Karpas-422 (cell line): Measurements from ENCODE around the gene KRT37. TPM values are rescaled to one million over a fixed set of nuclear protein-coding genes. Genes with fewer than 3 reads are reported as not detected.

Experiments
- DNase-seq: peaks from one replicate; pipeline ENCODE4 v3.0.0-alpha.2; 2015
- H2AFZ ChIP-seq: fragments of 200-600 bp; sonication (generic); 2 replicates; pipeline ENCODE4 v1.6.1; 2014; ENCODE audit warnings: antibody characterized with exemption, low read length, mixed read lengths
- H3K27ac ChIP-seq: fragments of 200-600 bp; sonication (generic); 2 replicates; pipeline ENCODE4 v1.5.1; 2014; ENCODE audit warnings: mild to moderate bottlenecking, low read length, moderate library complexity
- H3K27me3 ChIP-seq: fragments of 200-600 bp; sonication (generic); 2 replicates; pipeline ENCODE4 v1.6.1; 2014; ENCODE audit warnings: low read length, mixed read lengths
- H3K36me3 ChIP-seq: fragments of 200-600 bp; sonication (generic); 2 replicates; pipeline ENCODE4 v1.6.1; 2014; ENCODE audit warnings: low read length, mixed read lengths; ENCODE audit not compliant: insufficient read depth
- H3K4me1 ChIP-seq: fragments of 200-600 bp; sonication (generic); 2 replicates; pipeline ENCODE4 v1.6.1; 2014; ENCODE audit warnings: mild to moderate bottlenecking, low read length, mixed read lengths
- H3K4me2 ChIP-seq: fragments of 200-600 bp; sonication (generic); 2 replicates; pipeline ENCODE4 v1.6.1; 2014; ENCODE audit warnings: low read length, low read depth, mild to moderate bottlenecking; ENCODE audit not compliant: poor library complexity, severe bottlenecking
- H3K4me3 ChIP-seq: fragments of 200-600 bp; sonication (generic); 2 replicates; pipeline ENCODE4 v1.5.1; 2014; ENCODE audit warnings: mild to moderate bottlenecking, antibody characterized with exemption, low read length, mixed read lengths
- H3K79me2 ChIP-seq: fragments of 200-600 bp; sonication (generic); 2 replicates; pipeline ENCODE4 v1.6.1; 2014; ENCODE audit warnings: mild to moderate bottlenecking, low read length, mixed read lengths
- H3K9ac ChIP-seq: fragments of 200-600 bp; sonication (generic); 2 replicates; pipeline ENCODE4 v1.6.0; 2014; ENCODE audit warnings: low read length
- H3K9me2 ChIP-seq: fragments of 200-600 bp; sonication (generic), shearing (Covaris generic); replicated peaks from 2 replicates; pipeline ENCODE4 v1.6.0; 2014; ENCODE audit warnings: mild to moderate bottlenecking, low read length, moderate library complexity; ENCODE audit not compliant: insufficient read depth
- H3K9me3 ChIP-seq: fragments of 300-700, 200-600 bp; sonication (generic); 2 replicates; pipeline ENCODE4 v1.6.1; 2014; ENCODE audit warnings: low read length, mixed read lengths
- H4K20me1 ChIP-seq: fragments of 200-600 bp; sonication (generic); 2 replicates; pipeline ENCODE4 v1.6.1; 2014; ENCODE audit warnings: mild to moderate bottlenecking, antibody characterized with exemption, low read length, low read depth; ENCODE audit not compliant: insufficient read depth
- total RNA-seq: library from RNA; depleted of rRNA; stranded (reverse); fragments of >200 nt; shearing (Covaris generic); gene quantifications from 2 replicates; pipeline ENCODE4 v1.2.3, GENCODE V29; 2014; ENCODE audit warnings: low replicate concordance; rRNA removed

The KRT37 gene
- not detected in 2 replicates for total RNA-seq

- Histone ChIP-seq H3K4me3 (no peak within 1 kb of the TSS), H3K9me2 (no peaks in the 10 kb centered on the region), H3K79me2 (no peaks in the 10 kb centered on the region), H3K36me3 (no peaks in the 10 kb centered on the region), H4K20me1 (no peaks in the 10 kb centered on the region), H3K27me3 (no peaks in the 10 kb centered on the region), H3K9ac (no peak within 1 kb of the TSS), H2AFZ (no peak within 1 kb of the TSS), H3K4me1 (no peaks in the 10 kb centered on the region), H3K27ac (no peak within 1 kb of the TSS), H3K9me3 (no peaks in the 10 kb centered on the region), H3K4me2 (no peak within 1 kb of the TSS)
- DNase-seq, result no peak
These were observed at the start of gene KRT37 for GRCh38 chr17:41424111-41424635. Gene KRT37, minus strand, starts transcription at chr17:41424585. Its CDS starts 62 bp downstream, at chr17:41424523.

- DNase-seq, result no peak
- Histone ChIP-seq H3K36me3 (no peaks in the 10 kb centered on the region), H4K20me1 (no peaks in the 10 kb centered on the region)
These were observed 44.0 kb upstream of the KRT37 start for GRCh38 chr17:41468346-41468745.

GRCh38 chr17:41467561-41467960 is 43.2 kb upstream of the KRT37 start:
- Histone ChIP-seq H3K9me2 (no peaks in the 10 kb centered on the region), H3K9me3 (no peaks in the 10 kb centered on the region), H3K4me3 (no peak overlapping the region), H2AFZ (no peak overlapping the region), H3K27ac (no peak overlapping the region), H3K36me3 (no peaks in the 10 kb centered on the region), H4K20me1 (no peaks in the 10 kb centered on the region), H3K27me3 (no peaks in the 10 kb centered on the region), H3K9ac (no peak overlapping the region), H3K79me2 (no peaks in the 10 kb centered on the region), H3K4me2 (no peak overlapping the region), H3K4me1 (no peaks in the 10 kb centered on the region)
- DNase-seq, result no peak

More at GRCh38 chr17:41468346-41468745, 44.0 kb upstream of the KRT37 start:
- Histone ChIP-seq H3K9me2 (no peaks in the 10 kb centered on the region), H3K9ac (no peak overlapping the region), H3K27me3 (no peaks in the 10 kb centered on the region), H3K4me1 (no peaks in the 10 kb centered on the region), H3K9me3 (no peaks in the 10 kb centered on the region), H3K4me3 (no peak overlapping the region), H3K4me2 (no peak overlapping the region), H3K79me2 (no peaks in the 10 kb centered on the region), H2AFZ (no peak overlapping the region), H3K27ac (no peak overlapping the region)

- Histone ChIP-seq H3K27ac (no peak within 1 kb of the TSS), H4K20me1 (no peaks in the 10 kb centered on the region), H3K4me3 (no peak within 1 kb of the TSS), H3K27me3 (no peaks in the 10 kb centered on the region), H3K9me3 (no peaks in the 10 kb centered on the region), H3K4me1 (no peaks in the 10 kb centered on the region), H3K9me2 (no peaks in the 10 kb centered on the region), H2AFZ (no peak within 1 kb of the TSS), H3K79me2 (no peaks in the 10 kb centered on the region), H3K9ac (no peak within 1 kb of the TSS), H3K36me3 (no peaks in the 10 kb centered on the region), H3K4me2 (no peak within 1 kb of the TSS)
- no peak for DNase-seq
These were observed 42.6 kb upstream of the KRT37 start, which contains the start of gene KRT32 for GRCh38 chr17:41466988-41467387. Gene KRT32, minus strand, starts transcription at chr17:41467386. Its CDS starts 61 bp downstream, at chr17:41467325.

- Histone ChIP-seq H2AFZ (no peak overlapping the region), H3K9me2 (no peaks in the 10 kb centered on the region), H3K79me2 (no peaks in the 10 kb centered on the region), H3K36me3 (no peaks in the 10 kb centered on the region), H3K27me3 (no peaks in the 10 kb centered on the region), H3K9ac (no peak overlapping the region), H4K20me1 (no peaks in the 10 kb centered on the region), H3K4me1 (no peaks in the 10 kb centered on the region), H3K4me2 (no peak overlapping the region), H3K27ac (no peak overlapping the region), H3K4me3 (no peak overlapping the region), H3K9me3 (no peaks in the 10 kb centered on the region)
- DNase-seq, result no peak
These were observed 40.3 kb upstream of the KRT37 start for GRCh38 chr17:41464682-41465081.

GRCh38 chr17:41464173-41464572 is 39.8 kb upstream of the KRT37 start:
- no peaks in the 10 kb centered on the region for H3K79me2 ChIP-seq
- no peaks in the 10 kb centered on the region for H3K4me1 ChIP-seq
- no peak overlapping the region for H3K27ac ChIP-seq
- no peak overlapping the region for H3K9ac ChIP-seq
- no peak overlapping the region for H3K4me3 ChIP-seq
- H3K9me3 ChIP-seq, result no peaks in the 10 kb centered on the region
- no peaks in the 10 kb centered on the region for H3K9me2 ChIP-seq
- no peak for DNase-seq
- H3K36me3 ChIP-seq, result no peaks in the 10 kb centered on the region
- no peak overlapping the region for H2AFZ ChIP-seq
- no peaks in the 10 kb centered on the region for H4K20me1 ChIP-seq
- no peak overlapping the region for H3K4me2 ChIP-seq
- H3K27me3 ChIP-seq, result no peaks in the 10 kb centered on the region

- H3K9me2 ChIP-seq, result no peaks in the 10 kb centered on the region
- no peak for DNase-seq
- no peaks in the 10 kb centered on the region for H3K36me3 ChIP-seq
- no peaks in the 10 kb centered on the region for H3K4me1 ChIP-seq
- no peaks in the 10 kb centered on the region for H4K20me1 ChIP-seq
- no peak overlapping the region for H3K4me2 ChIP-seq
- no peak overlapping the region for H3K9ac ChIP-seq
- H3K27me3 ChIP-seq, result no peaks in the 10 kb centered on the region
- no peak overlapping the region for H3K27ac ChIP-seq
- H2AFZ ChIP-seq, result no peak overlapping the region
- H3K79me2 ChIP-seq, result no peaks in the 10 kb centered on the region
- no peaks in the 10 kb centered on the region for H3K9me3 ChIP-seq
- no peak overlapping the region for H3K4me3 ChIP-seq
These were observed 39.4 kb upstream of the KRT37 start for GRCh38 chr17:41463746-41464145.

- Histone ChIP-seq H3K36me3 (no peaks in the 10 kb centered on the region), H3K4me1 (no peaks in the 10 kb centered on the region), H3K27me3 (no peaks in the 10 kb centered on the region)
These were observed 38.3 kb upstream of the KRT37 start for GRCh38 chr17:41462705-41463104.

More at GRCh38 chr17:41462705-41463104, 38.3 kb upstream of the KRT37 start:
- no peak for DNase-seq
- Histone ChIP-seq H3K79me2 (no peaks in the 10 kb centered on the region), H3K9ac (no peak overlapping the region), H4K20me1 (no peaks in the 10 kb centered on the region), H3K4me2 (no peak overlapping the region), H2AFZ (no peak overlapping the region), H3K27ac (no peak overlapping the region), H3K9me3 (no peaks in the 10 kb centered on the region), H3K9me2 (no peaks in the 10 kb centered on the region), H3K4me3 (no peak overlapping the region)
